Lower lobe of right lung (tissue), 2 donors: ENCODE results near the gene MESP2. TPM values are rescaled to one million over a fixed set of nuclear protein-coding genes. Genes with fewer than 3 reads are reported as not detected.

Experiments used
- ATAC-seq, 2 donors: fragments of 200-7000 bp; cut with Tn5 transposase; one replicate each; pipeline ENCODE4 v1.9.1; 2020 to 2022; ENCODE audit warnings: mild to moderate bottlenecking in 2 of 2, moderate library complexity in 2 of 2
- DNase-seq: peaks from one replicate; pipeline ENCODE4 v3.0.0-alpha.2; 2020
- H3K27ac ChIP-seq: fragments of 200-600 bp; one replicate; pipeline ENCODE4 v1.8.0; 2022
- H3K27me3 ChIP-seq: fragments of 200-600 bp; one replicate; pipeline ENCODE4 v1.8.0; 2022; ENCODE audit warnings: low read depth
- H3K36me3 ChIP-seq: fragments of 200-600 bp; one replicate; pipeline ENCODE4 v1.8.0; 2022; ENCODE audit warnings: mild to moderate bottlenecking
- H3K4me1 ChIP-seq: fragments of 200-600 bp; one replicate; pipeline ENCODE4 v1.8.0; 2022
- H3K4me3 ChIP-seq: fragments of 200-600 bp; one replicate; pipeline ENCODE4 v1.8.0; 2022; ENCODE audit warnings: mild to moderate bottlenecking
- H3K9me3 ChIP-seq: fragments of 200-600 bp; one replicate; pipeline ENCODE4 v1.8.0; 2022
- CTCF ChIP-seq: fragments of 200-600 bp; IDR thresholded peaks from one replicate; pipeline ENCODE4 v1.8.0; 2022; ENCODE audit warnings: antibody characterized with exemption, mild to moderate bottlenecking
- intact Hi-C: fragments of 100-400 bp; cut with DNase I; formaldehyde crosslinking; loops from one replicate; pipeline ENCODE4 v1.11.0; 2022
- total RNA-seq: library from RNA; stranded (reverse); fragmentation: NEBNext Ultra II Directional; extraction: Animal tissue kit (Norgen Biotek cat#: 25700); gene quantifications from one replicate; pipeline ENCODE4 v1.2.1, GENCODE V29; 2021
- donor health status: DM: no; HTN: yes; CAD: no; lungs with severe emphysema.

Gene MESP2
- total RNA-seq, 1 donor from 2014 or later, result not detected

GRCh38 chr15:89758283-89758682 lies 17.8 kb upstream of the MESP2 start:
- H3K27me3 ChIP-seq, result no peaks in the 10 kb centered on the region
- H3K4me3 ChIP-seq, result no peak overlapping the region
- DNase-seq (peak; percentile 25), ATAC-seq (no peak)
- intact Hi-C loops, result loop anchor here (10.0 kb wide), 1 partner anchor 117 kb away; no protein-coding TSS in a partner anchor
- no peaks in the 10 kb centered on the region for H3K9me3 ChIP-seq
- H3K4me1 ChIP-seq, result peaks cover 6% of the 10 kb centered on the region
- H3K27ac ChIP-seq, result no peak overlapping the region
- no peaks in the 10 kb centered on the region for H3K36me3 ChIP-seq
- TF ChIP-seq CTCF, result no peak

GRCh38 chr15:89758981-89759380 lies 17.2 kb upstream of the MESP2 start:
- no peaks in the 10 kb centered on the region for H3K9me3 ChIP-seq
- intact Hi-C loops, result loop anchor here (10.0 kb wide), 1 partner anchor 116 kb away; no protein-coding TSS in a partner anchor
- H3K27me3 ChIP-seq, result no peaks in the 10 kb centered on the region
- DNase-seq (peak; percentile 24), ATAC-seq (no peak)
- H3K4me1 ChIP-seq, result peaks cover 6% of the 10 kb centered on the region
- H3K27ac ChIP-seq, result no peak overlapping the region
- no peak overlapping the region for H3K4me3 ChIP-seq
- no peaks in the 10 kb centered on the region for H3K36me3 ChIP-seq
- no peak for TF ChIP-seq CTCF

GRCh38 chr15:89759835-89760234 lies 16.3 kb upstream of the MESP2 start:
- ATAC-seq, result no peak

GRCh38 chr15:89760303-89761008 lies 15.7 kb upstream of the MESP2 start:
- no peaks in the 10 kb centered on the region for H3K9me3 ChIP-seq
- peak; percentile 98 for TF ChIP-seq CTCF
- H3K4me3 ChIP-seq, result no peak overlapping the region
- H3K27me3 ChIP-seq, result no peaks in the 10 kb centered on the region
- ATAC-seq (peak; percentile 91 to 95), DNase-seq (peak; percentile 88)
- H3K36me3 ChIP-seq, result no peaks in the 10 kb centered on the region
- H3K27ac ChIP-seq, result peak overlapping the region; percentile 41
- peaks cover 6% of the 10 kb centered on the region for H3K4me1 ChIP-seq
- intact Hi-C loops, result no loop called here

More at GRCh38 chr15:89759835-89760234, 16.3 kb upstream of the MESP2 start:
- TF ChIP-seq CTCF, result no peak
- no peaks in the 10 kb centered on the region for H3K36me3 ChIP-seq
- intact Hi-C loops, result loop anchor here (10.0 kb wide), 1 partner anchor 115 kb away; no protein-coding TSS in a partner anchor
- no peak for DNase-seq
- no peaks in the 10 kb centered on the region for H3K9me3 ChIP-seq
- H3K4me1 ChIP-seq, result peaks cover 6% of the 10 kb centered on the region
- no peaks in the 10 kb centered on the region for H3K27me3 ChIP-seq
- no peak overlapping the region for H3K27ac ChIP-seq
- no peak overlapping the region for H3K4me3 ChIP-seq

- DNase-seq, result peak; percentile 66
- H3K9me3 ChIP-seq, result no peaks in the 10 kb centered on the region
- H3K36me3 ChIP-seq, result no peaks in the 10 kb centered on the region
- no peaks in the 10 kb centered on the region for H3K27me3 ChIP-seq
- ATAC-seq, result peak; percentile 71 to 77
- H3K4me3 ChIP-seq, result peak overlapping the region; percentile 6
- no peak for TF ChIP-seq CTCF
- H3K27ac ChIP-seq, result peak overlapping the region; percentile 41
- H3K4me1 ChIP-seq, result peaks cover 6% of the 10 kb centered on the region
- intact Hi-C loops, result no loop called here
Observed at GRCh38 chr15:89761009-89761831, 14.9 kb upstream of the MESP2 start.
